Stimulated activated CD8-positive, alpha-beta memory T cell treated with anti-CD3 and anti-CD28 coated beads, Interleukin-15, amount 100 ng/mL, for 4 hours (primary cell): Measurements from ENCODE around the gene PARP9.

Source experiments
- DNase-seq, 2 donors: peaks; one replicate each; pipeline ENCODE4 v3.0.0-alpha.2; 2020; ENCODE audit warnings: low read depth in 2 of 2

The PARP9 gene

GRCh38 chr3:122564155-122564912, at the start of gene PARP9, which contains the start of gene DTX3L:
Gene PARP9 (minus strand): TSS chr3:122564300. CDS start chr3:122559620, 4,680 bp downstream.
Gene DTX3L (plus strand): TSS chr3:122564338. CDS start chr3:122564427, 89 bp downstream.
- DNase-seq, result peak; percentile 72 to 76

- no peak for DNase-seq
These were observed 48.6 kb upstream of the PARP9 start for GRCh38 chr3:122612696-122613095.

- DNase-seq, result no peak
These were observed 45.9 kb upstream of the PARP9 start for GRCh38 chr3:122609798-122610559.

GRCh38 chr3:122608916-122609315, 44.8 kb upstream of the PARP9 start:
- no peak for DNase-seq

GRCh38 chr3:122606330-122606729, 42.2 kb upstream of the PARP9 start:
- no peak for DNase-seq

GRCh38 chr3:122603056-122603455, 39.0 kb upstream of the PARP9 start:
- no peak for DNase-seq

GRCh38 chr3:122602011-122602710, 38.1 kb upstream of the PARP9 start:
- DNase-seq, result no peak

- no peak for DNase-seq
These were observed 34.5 kb upstream of the PARP9 start for GRCh38 chr3:122598556-122598955.

GRCh38 chr3:122598151-122598550, 34.1 kb upstream of the PARP9 start:
- no peak for DNase-seq

- no peak for DNase-seq
These were observed 29.9 kb upstream of the PARP9 start for GRCh38 chr3:122594025-122594424.

- DNase-seq, result no peak
These were observed 26.5 kb upstream of the PARP9 start for GRCh38 chr3:122590610-122591009.

GRCh38 chr3:122589297-122589696, 25.2 kb upstream of the PARP9 start:
- no peak for DNase-seq

GRCh38 chr3:122587572-122587971, 23.5 kb upstream of the PARP9 start:
- no peak for DNase-seq

- no peak for DNase-seq
These were observed 22.8 kb upstream of the PARP9 start for GRCh38 chr3:122586773-122587485.

GRCh38 chr3:122586098-122586497, 22.0 kb upstream of the PARP9 start:
- no peak for DNase-seq

- no peak for DNase-seq
These were observed 18.3 kb upstream of the PARP9 start for GRCh38 chr3:122582390-122582789.

- DNase-seq, result no peak
These were observed 17.5 kb upstream of the PARP9 start for GRCh38 chr3:122581622-122582021.

GRCh38 chr3:122580470-122580869, 16.4 kb upstream of the PARP9 start:
- no peak for DNase-seq

- DNase-seq, result no peak
These were observed 14.1 kb upstream of the PARP9 start for GRCh38 chr3:122578069-122578740.

- DNase-seq, result no peak
These were observed 13.4 kb upstream of the PARP9 start, which contains the start of gene PARP15 for GRCh38 chr3:122577409-122578031. Gene PARP15 (plus strand): TSS chr3:122577650. CDS start chr3:122577668, 18 bp downstream.
